Prostate gland (tissue), 2 donors: ENCODE measurements around the gene KRTAP10-3. TPM values are rescaled to one million over a fixed set of nuclear protein-coding genes. Genes with fewer than 3 reads are reported as not detected.

Experiments
- DNase-seq: peaks from one replicate; pipeline ENCODE4 v3.0.0-alpha.2; 2019; ENCODE audit warnings: low spot score
- H3K27ac ChIP-seq, 2 donors: fragments of 200-600 bp; sonication (generic); 2 replicates each; pipeline ENCODE4 v1.5.1; 2017 to 2019
- H3K27me3 ChIP-seq: fragments of 200-600 bp; sonication (generic); replicated peaks from 2 replicates; pipeline ENCODE4 v1.5.1; 2019; ENCODE audit not compliant: insufficient read depth
- H3K36me3 ChIP-seq, 2 donors: fragments of 200-600 bp; sonication (generic); 1 replicate in 1 of 2; 2 replicates in 1 of 2; pipeline versions ENCODE4 v1.5.1 to v1.8.1; 2017 to 2019
- H3K4me1 ChIP-seq: fragments of 200-600 bp; sonication (generic); replicated peaks from 2 replicates; pipeline ENCODE4 v1.5.1; 2019
- H3K4me3 ChIP-seq, 2 donors: fragments of 200-600 bp; sonication (generic); 2 replicates each; pipeline ENCODE4 v1.5.1; 2017 to 2019
- H3K9me3 ChIP-seq: fragments of 200-600 bp; sonication (generic); 2 replicates; pipeline ENCODE4 v1.5.1; 2017
- POLR2A ChIP-seq: fragments of 450-650 bp; IDR thresholded peaks from one replicate; pipeline ENCODE4 v1.6.1; 2016; ENCODE audit warnings: antibody characterized with exemption, mild to moderate bottlenecking
- POLR2AphosphoS5 ChIP-seq: sonication (generic); formaldehyde crosslinking; IDR thresholded peaks from one replicate; pipeline ENCODE4 v1.6.1; 2017; ENCODE audit warnings: antibody characterized with exemption
- WGBS: methylation state at CpG from one replicate; pipeline ENCODE4 v1.1.5; 2018; 5-methylcytosine and 5-hydroxymethylcytosine counted together
- intact Hi-C: fragments of 100-400 bp; cut with DNase I; formaldehyde crosslinking; loops from one replicate; pipeline ENCODE4 v1.14.2; 2022
- total RNA-seq, 2 donors: library from RNA; depleted of rRNA; stranded (reverse); fragments of >200 nt; gene quantifications; one replicate each; pipeline ENCODE4 v1.1.0, GENCODE V29; 2016
- TF ChIP-seq, protein P1 (sequence below), 4 experiments: fragments of 200-600 bp in 2 of 4; fragments of 450-650 bp in 2 of 4; sonication (generic) in 2 of 4; IDR thresholded peaks; 1 replicate in 3 of 4; 2 replicates in 1 of 4; pipeline ENCODE4 v1.5.1; 2016 to 2019; ENCODE audit warnings: antibody characterized with exemption in 4 of 4, mild to moderate bottlenecking in 2 of 4, moderate library complexity in 2 of 4

Gene KRTAP10-3
- total RNA-seq, 2 donors from 2014 or later = not detected

GRCh38 chr21:44537930-44538911, 20.4 kb downstream of the KRTAP10-3 start:
- no peaks in the 10 kb centered on the region for H3K36me3 ChIP-seq
- no peak for DNase-seq
- no peak overlapping the region for H3K4me3 ChIP-seq
- 88% methylated on average over 31 of the region's 33 CpGs for WGBS
- H3K9me3 ChIP-seq = no peaks in the 10 kb centered on the region
- H3K27me3 ChIP-seq = peaks cover 3% of the 10 kb centered on the region
- TF ChIP-seq, protein P1, sequence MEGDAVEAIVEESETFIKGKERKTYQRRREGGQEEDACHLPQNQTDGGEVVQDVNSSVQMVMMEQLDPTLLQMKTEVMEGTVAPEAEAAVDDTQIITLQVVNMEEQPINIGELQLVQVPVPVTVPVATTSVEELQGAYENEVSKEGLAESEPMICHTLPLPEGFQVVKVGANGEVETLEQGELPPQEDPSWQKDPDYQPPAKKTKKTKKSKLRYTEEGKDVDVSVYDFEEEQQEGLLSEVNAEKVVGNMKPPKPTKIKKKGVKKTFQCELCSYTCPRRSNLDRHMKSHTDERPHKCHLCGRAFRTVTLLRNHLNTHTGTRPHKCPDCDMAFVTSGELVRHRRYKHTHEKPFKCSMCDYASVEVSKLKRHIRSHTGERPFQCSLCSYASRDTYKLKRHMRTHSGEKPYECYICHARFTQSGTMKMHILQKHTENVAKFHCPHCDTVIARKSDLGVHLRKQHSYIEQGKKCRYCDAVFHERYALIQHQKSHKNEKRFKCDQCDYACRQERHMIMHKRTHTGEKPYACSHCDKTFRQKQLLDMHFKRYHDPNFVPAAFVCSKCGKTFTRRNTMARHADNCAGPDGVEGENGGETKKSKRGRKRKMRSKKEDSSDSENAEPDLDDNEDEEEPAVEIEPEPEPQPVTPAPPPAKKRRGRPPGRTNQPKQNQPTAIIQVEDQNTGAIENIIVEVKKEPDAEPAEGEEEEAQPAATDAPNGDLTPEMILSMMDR (IDR thresholded peaks at IDR 0.05) = no peak
- TF ChIP-seq POLR2AphosphoS5 (no peak), POLR2A (no peak)
- intact Hi-C loops = no loop called here
- no peaks in the 10 kb centered on the region for H3K4me1 ChIP-seq
- H3K27ac ChIP-seq = no peak overlapping the region

GRCh38 chr21:44535963-44536362, 22.6 kb downstream of the KRTAP10-3 start:
- 68% methylated on average over 7 of the region's 7 CpGs for WGBS
- Histone ChIP-seq H3K4me3 (no peak overlapping the region), H3K27me3 (peaks cover 3% of the 10 kb centered on the region), H3K36me3 (no peaks in the 10 kb centered on the region), H3K27ac (no peak overlapping the region), H3K9me3 (no peaks in the 10 kb centered on the region), H3K4me1 (no peaks in the 10 kb centered on the region)
- intact Hi-C loops = no loop called here
- no peak for DNase-seq
- TF ChIP-seq, protein P1 (IDR thresholded peaks at IDR 0.05) = no peak
- TF ChIP-seq POLR2A (no peak), POLR2AphosphoS5 (no peak)

DNA sequence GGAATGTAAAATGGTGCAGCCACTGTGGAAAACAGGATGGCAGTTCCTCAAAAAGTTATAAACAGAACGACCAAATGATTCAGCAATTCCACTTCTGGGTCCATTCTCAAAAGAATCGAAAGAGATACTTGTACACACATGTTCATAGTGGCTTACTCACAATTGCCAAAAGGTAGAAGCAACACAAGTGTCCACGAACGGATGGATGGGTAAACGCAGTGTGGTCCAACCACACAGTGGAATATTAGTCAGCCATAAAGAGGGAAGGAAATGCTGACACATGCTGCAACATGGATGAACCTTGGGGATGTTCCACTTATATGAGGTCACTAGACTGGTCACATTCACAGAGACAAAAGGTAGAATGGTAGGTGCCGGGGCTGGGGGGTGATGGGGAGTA, 23.9 kb downstream of the KRTAP10-3 start:
- WGBS = 88% methylated on average over 6 of the region's 6 CpGs
- DNase-seq = no peak
- Histone ChIP-seq H3K27ac (no peak overlapping the region), H3K27me3 (peaks cover 3% of the 10 kb centered on the region), H3K9me3 (no peaks in the 10 kb centered on the region), H3K36me3 (no peaks in the 10 kb centered on the region), H3K4me1 (no peaks in the 10 kb centered on the region), H3K4me3 (no peak overlapping the region)
- TF ChIP-seq POLR2AphosphoS5 (no peak), POLR2A (no peak)
- TF ChIP-seq, protein P1 (IDR thresholded peaks at IDR 0.05) = no peak
- intact Hi-C loops = no loop called here

DNA sequence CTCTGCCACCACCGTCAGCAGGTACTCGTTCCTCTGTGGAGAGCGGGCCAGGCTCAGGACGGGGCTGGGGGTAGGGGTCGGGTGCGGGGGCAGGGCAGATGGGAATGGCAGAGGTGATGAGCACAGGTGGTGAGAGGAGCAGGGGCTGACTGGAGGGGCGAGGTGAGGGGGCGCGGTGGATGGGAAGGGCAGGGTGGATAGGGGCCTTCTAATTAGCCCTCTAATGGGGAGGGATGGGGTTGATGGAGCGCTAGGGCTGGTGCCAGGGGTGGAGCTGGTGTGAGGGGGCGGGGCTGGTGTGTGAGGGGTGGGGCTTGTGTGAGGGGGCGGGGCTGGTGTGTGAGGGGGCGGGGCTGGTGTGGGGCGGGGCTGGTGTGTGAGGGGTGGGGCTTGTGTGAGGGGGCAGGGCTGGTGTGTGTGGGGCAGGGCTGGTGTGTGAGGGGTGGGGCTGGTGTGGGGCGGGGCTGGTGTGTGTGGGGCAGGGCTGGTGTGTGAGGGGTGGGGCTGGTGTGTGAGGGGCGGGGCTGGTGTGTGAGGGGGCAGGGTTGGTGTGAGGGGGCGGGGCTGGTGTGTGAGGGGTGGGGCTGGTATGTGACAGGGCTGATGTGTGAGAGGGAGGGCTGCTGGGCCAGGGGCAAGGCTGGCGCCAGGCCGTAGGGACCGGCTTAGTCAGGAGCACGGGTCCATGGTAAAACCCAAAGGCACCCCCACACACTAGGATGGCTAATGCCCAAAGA, 24.5 kb downstream of the KRTAP10-3 start:
- no peaks in the 10 kb centered on the region for H3K4me1 ChIP-seq
- intact Hi-C loops = no loop called here
- no peaks in the 10 kb centered on the region for H3K36me3 ChIP-seq
- 88% methylated on average over 19 of the region's 21 CpGs for WGBS
- H3K9me3 ChIP-seq = no peaks in the 10 kb centered on the region
- no peak overlapping the region for H3K4me3 ChIP-seq
- TF ChIP-seq, protein P1 (IDR thresholded peaks at IDR 0.05) = no peak
- TF ChIP-seq POLR2AphosphoS5 = no peak
- no peak for TF ChIP-seq POLR2A
- no peak overlapping the region for H3K27ac ChIP-seq
- no peak for DNase-seq
- H3K27me3 ChIP-seq = peaks cover 3% of the 10 kb centered on the region
